ENCODE results near the gene ACBD6.

The ACBD6 gene

GRCh38 chr1:180262628-180263488, 239.5 kb downstream of the ACBD6 start:
- H3K4me1 ChIP-seq (ENCODE audit: low read depth, poor library complexity, severe bottlenecking), result no peaks in the 10 kb centered on the region
- no peaks in the 10 kb centered on the region for H4K20me1 ChIP-seq (ENCODE audit: insufficient read depth)
- H3K9ac ChIP-seq, result no peak overlapping the region
- no peaks in the 10 kb centered on the region for H3K27me3 ChIP-seq (ENCODE audit: insufficient read depth, low read depth)
- H3K79me2 ChIP-seq (ENCODE audit: insufficient read depth, low read depth), result no peaks in the 10 kb centered on the region
- H3K36me3 ChIP-seq (ENCODE audit: insufficient read depth), result no peaks in the 10 kb centered on the region
- H2AFZ ChIP-seq (ENCODE audit: low read depth), result no peak overlapping the region
- no peak overlapping the region for H3K27ac ChIP-seq
- no peak overlapping the region for H3K4me2 ChIP-seq
- no peak overlapping the region for H3K4me3 ChIP-seq (IDR thresholded peaks at IDR 0.05; ENCODE audit: insufficient read depth, low read depth, low read length)
- no peak for TF ChIP-seq CTCF (conservative IDR thresholded peaks at IDR 0.05; ENCODE audit: low read depth, low read length)

- H3K4me3 ChIP-seq (IDR thresholded peaks at IDR 0.05; ENCODE audit: insufficient read depth, low read depth, low read length), result no peak overlapping the region
- H3K4me1 ChIP-seq (ENCODE audit: low read depth, poor library complexity, severe bottlenecking), result no peaks in the 10 kb centered on the region
- no peaks in the 10 kb centered on the region for H3K36me3 ChIP-seq (ENCODE audit: insufficient read depth)
- H3K9ac ChIP-seq, result no peak overlapping the region
- H3K27ac ChIP-seq, result no peak overlapping the region
- no peak overlapping the region for H2AFZ ChIP-seq (ENCODE audit: low read depth)
- H3K4me2 ChIP-seq, result no peak overlapping the region
- no peak for TF ChIP-seq CTCF (conservative IDR thresholded peaks at IDR 0.05; ENCODE audit: low read depth, low read length)
- H3K79me2 ChIP-seq (ENCODE audit: insufficient read depth, low read depth), result no peaks in the 10 kb centered on the region
- no peaks in the 10 kb centered on the region for H3K27me3 ChIP-seq (ENCODE audit: insufficient read depth, low read depth)
- H4K20me1 ChIP-seq (ENCODE audit: insufficient read depth), result no peaks in the 10 kb centered on the region
Observed at GRCh38 chr1:180261524-180262155, 240.7 kb downstream of the ACBD6 start.

GRCh38 chr1:180261030-180261429, 241.3 kb downstream of the ACBD6 start:
- no peak for TF ChIP-seq CTCF (conservative IDR thresholded peaks at IDR 0.05; ENCODE audit: low read depth, low read length)
- Histone ChIP-seq H3K36me3 (ENCODE audit: insufficient read depth) (no peaks in the 10 kb centered on the region), H3K4me2 (no peak overlapping the region), H3K27me3 (ENCODE audit: insufficient read depth, low read depth) (no peaks in the 10 kb centered on the region), H3K9ac (no peak overlapping the region), H4K20me1 (ENCODE audit: insufficient read depth) (no peaks in the 10 kb centered on the region), H3K4me1 (ENCODE audit: low read depth, poor library complexity, severe bottlenecking) (no peaks in the 10 kb centered on the region), H3K27ac (no peak overlapping the region), H2AFZ (ENCODE audit: low read depth) (no peak overlapping the region), H3K4me3 (IDR thresholded peaks at IDR 0.05; ENCODE audit: insufficient read depth, low read depth, low read length) (no peak overlapping the region), H3K79me2 (ENCODE audit: insufficient read depth, low read depth) (no peaks in the 10 kb centered on the region)

- Histone ChIP-seq H4K20me1 (ENCODE audit: insufficient read depth) (no peaks in the 10 kb centered on the region), H3K4me3 (IDR thresholded peaks at IDR 0.05; ENCODE audit: insufficient read depth, low read depth, low read length) (no peak overlapping the region), H3K4me1 (ENCODE audit: low read depth, poor library complexity, severe bottlenecking) (no peaks in the 10 kb centered on the region), H3K27me3 (ENCODE audit: insufficient read depth, low read depth) (no peaks in the 10 kb centered on the region), H3K27ac (no peak overlapping the region), H2AFZ (ENCODE audit: low read depth) (no peak overlapping the region), H3K4me2 (no peak overlapping the region), H3K36me3 (ENCODE audit: insufficient read depth) (no peaks in the 10 kb centered on the region), H3K9ac (no peak overlapping the region), H3K79me2 (ENCODE audit: insufficient read depth, low read depth) (no peaks in the 10 kb centered on the region)
- TF ChIP-seq CTCF (conservative IDR thresholded peaks at IDR 0.05; ENCODE audit: low read depth, low read length), result no peak
Observed at GRCh38 chr1:180260541-180260940, 241.8 kb downstream of the ACBD6 start.
